PC-9 (cell line): ENCODE results near the gene DSG2.

ENCODE experiments used
- CTCF ChIP-seq: fragments of 200-600 bp; sonication (generic); conservative IDR thresholded peaks from 2 replicates; pipeline ENCODE4 v1.6.1; 2017; ENCODE audit warnings: mixed run types, antibody characterized with exemption, mild to moderate bottlenecking, moderate library complexity
- EZH2 ChIP-seq: fragments of 200-600 bp; sonication (generic); IDR thresholded peaks from 2 replicates; pipeline ENCODE4 v1.8.0; 2017; ENCODE audit warnings: antibody characterized with exemption, low read depth

GRCh38 chr18:31493171-31493570 lies 4.8 kb upstream of the DSG2 start:
- no peak for TF ChIP-seq EZH2
- TF ChIP-seq CTCF = no peak
